HG02763 (cell line): ENCODE data around the gene GRB14.

Experiments
- ATAC-seq: cut with Tn5 transposase; IDR thresholded peaks from one replicate; pipeline ENCODE4 v1.9.1; 2021; ENCODE audit warnings: mild to moderate bottlenecking, moderate library complexity; ENCODE audit not compliant: unreplicated experiment

Gene GRB14

DNA sequence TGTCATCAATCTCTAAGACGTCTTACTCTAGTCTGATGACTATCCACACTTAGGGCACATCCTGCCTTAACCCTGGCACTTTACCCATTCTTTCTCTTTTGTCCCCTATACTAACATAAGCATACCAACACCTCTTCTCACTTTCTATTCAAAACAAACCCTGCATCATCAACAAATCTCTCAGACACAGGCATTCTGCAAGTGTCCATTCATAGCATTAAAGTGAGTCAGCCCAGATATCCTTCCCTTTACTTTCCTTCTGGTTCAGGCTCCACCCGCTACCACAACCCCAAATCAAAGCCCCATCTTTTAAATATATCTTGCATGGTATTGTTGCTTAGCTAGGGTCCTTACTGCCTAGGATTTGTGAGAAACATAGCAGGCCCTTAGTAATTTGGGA, 3.8 kb downstream of the GRB14 start:
- ATAC-seq = no peak

DNA sequence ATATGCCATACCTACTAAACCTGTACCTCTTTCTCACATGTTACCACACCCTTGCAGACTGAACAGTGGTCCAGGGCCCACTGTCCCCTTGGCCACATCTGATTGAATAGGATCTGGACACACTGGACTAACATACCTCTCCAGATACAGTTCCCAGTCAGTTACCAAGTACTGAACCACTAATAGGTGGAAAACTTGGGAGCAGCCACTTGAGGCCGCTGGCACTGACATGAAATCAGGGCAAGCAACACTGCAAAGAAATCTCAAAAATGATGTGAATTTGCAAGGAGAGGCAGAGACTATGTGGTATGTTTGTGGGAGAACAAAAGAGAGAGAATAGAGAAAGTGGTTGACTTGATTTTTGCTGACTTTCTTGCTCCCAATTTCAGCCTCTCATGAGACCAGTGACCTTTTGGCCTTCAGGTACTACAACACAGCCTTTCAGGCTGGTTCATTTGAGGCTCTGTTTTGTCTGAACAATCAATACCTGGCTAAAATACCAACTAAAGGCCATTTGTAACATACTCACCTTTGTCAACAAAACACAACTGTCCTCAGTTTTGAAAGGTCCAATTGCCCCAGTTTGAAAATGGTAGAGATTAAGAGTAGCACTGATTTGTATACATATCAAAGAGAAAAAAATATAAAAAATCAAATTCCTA, 7.8 kb downstream of the GRB14 start:
- ATAC-seq = no peak

DNA sequence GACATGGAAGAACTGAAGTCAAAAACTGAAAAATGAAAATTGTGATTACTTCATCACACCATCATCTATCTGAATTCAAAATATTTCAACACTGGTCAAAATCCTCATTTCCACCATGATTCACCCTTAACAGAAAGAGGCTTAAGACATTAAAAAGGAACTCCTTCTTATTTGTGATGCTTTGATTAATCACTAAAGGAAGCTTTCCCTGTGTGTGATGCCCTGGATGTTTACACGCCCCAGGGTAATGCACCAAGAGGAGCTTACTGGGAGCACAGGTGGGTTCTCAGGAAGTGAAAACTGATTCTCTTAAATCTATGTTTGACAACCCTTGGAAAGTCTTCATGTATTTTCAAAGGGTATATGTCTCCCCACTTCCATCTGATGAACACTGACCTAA, 11.5 kb downstream of the GRB14 start:
- no peak for ATAC-seq

DNA sequence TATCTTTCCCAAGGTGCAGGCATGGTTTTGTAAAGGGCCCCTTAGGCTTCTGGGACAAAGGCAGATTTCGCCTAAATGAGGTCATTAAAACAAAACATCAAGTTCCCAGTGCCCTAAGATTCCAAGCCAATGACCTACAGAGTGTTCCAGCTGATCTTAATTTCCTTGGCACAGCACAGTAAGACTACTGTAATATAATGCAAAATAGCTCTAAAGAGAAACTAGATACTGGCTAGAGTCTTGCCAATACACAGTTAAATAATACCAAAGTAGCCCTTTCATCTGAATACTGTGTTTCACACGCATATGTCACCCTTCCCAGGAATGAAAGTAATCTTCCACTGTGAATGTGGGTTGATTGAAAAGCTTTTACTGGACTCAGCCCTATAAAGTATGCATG, 14.7 kb downstream of the GRB14 start:
- no peak for ATAC-seq

DNA sequence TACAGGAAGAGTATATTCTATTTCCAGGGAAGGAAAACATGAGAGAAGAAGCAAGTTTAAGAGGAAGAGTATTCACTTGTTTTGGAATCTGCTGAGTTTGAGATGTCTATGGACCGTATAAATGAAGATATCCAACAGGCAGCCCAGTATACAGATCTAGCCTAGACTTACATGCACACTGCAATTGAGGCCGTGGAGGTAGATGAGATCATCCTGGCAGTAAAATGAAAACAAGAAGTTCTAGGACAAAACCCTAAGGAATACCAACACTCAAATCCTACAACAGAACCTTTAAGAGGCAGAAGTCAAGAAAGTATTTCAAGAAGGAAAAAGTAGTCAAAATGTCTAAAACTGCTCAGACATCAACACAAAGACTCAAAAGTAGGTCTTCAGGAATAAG, 16.0 kb downstream of the GRB14 start:
- ATAC-seq = no peak

GRCh38 chr2:164600763-164601162, 20.5 kb downstream of the GRB14 start:
- ATAC-seq = no peak

DNA sequence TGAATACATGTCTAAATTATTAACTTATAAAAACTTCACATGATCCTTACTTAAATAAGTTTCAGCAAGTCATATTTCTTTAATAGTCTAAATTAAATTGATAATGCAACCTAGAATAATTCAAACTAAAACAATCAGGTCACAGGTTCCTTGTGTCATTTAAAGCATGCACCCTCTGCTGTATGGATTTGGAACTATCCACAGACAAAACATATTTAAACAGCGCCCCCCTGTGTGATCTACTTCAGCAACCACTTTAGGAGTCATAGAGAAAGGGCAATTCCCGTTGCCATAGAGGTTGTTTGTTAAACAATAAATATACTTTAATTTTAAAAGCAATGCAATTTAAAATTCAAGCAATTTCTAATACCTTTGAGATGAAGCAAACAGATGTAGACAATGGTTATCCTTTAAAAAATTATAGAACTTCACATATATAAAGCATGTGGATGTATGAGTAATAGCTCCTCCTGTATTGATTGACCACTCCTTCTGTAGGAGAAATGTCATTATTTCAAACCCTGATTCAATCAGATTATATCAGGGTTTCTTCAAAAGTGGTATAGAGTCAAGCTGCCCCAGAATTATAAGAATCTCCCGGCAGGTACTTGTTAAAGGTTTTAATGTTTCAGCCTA, 21.2 kb downstream of the GRB14 start:
- ATAC-seq = peak; percentile 95

- no peak for ATAC-seq
Observed at GRCh38 chr2:164597983-164598382, 23.3 kb downstream of the GRB14 start.

DNA sequence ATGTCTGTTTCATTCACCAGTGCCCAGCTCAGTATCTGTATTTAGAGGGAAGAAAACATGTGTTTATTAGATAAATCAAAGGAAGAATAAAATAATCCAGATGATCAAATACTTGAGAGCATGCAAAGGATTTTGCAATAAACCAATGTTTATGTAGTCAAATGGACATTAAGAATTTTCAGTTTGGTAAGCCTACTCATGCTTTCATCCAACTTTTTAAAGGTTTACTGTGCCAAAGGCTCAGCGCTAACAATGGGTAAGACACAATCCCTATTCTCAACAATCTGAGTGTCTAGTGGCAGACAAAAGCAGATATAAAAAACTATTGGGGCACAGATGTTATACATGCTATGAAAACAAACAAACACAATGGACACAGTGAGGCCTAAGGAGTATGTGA, 26.3 kb downstream of the GRB14 start:
- no peak for ATAC-seq

DNA sequence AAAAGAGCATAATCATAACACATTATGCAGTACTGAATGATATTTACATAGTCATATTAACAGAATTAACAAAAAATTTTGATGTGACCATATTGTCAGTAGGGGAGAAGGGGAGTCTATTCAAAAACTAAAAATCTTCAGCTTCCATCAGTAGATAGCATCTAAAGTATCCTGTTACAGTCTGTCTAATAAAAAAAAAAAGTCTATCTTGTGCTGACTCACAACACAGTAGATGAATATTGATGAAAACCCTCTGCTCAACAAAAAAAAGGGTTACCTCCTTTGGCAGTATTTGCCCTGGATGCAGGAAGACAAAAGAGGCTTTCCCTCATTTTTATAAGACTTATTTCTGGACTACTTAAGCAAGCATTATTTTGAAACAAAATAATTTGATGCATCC, 27.3 kb downstream of the GRB14 start:
- ATAC-seq = no peak

DNA sequence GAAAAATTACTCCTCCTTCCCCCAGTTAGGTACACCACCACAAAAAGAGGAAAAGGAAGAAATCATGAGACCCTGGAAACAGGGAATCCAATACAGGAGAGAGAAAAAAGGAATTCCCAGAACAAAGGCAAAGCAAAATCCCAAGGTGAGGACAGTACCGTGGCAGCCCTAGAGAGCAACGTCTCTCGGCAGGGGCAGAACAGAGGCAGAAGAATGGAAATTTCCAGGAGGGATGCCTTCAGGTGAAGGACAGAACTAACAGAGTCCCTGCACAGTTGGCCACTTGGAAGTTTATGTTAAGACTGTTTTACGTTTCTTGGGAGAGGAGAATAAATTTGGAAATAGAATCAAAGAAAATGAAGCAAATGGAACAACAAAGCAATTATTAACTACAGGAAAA, 27.7 kb downstream of the GRB14 start:
- no peak for ATAC-seq

DNA sequence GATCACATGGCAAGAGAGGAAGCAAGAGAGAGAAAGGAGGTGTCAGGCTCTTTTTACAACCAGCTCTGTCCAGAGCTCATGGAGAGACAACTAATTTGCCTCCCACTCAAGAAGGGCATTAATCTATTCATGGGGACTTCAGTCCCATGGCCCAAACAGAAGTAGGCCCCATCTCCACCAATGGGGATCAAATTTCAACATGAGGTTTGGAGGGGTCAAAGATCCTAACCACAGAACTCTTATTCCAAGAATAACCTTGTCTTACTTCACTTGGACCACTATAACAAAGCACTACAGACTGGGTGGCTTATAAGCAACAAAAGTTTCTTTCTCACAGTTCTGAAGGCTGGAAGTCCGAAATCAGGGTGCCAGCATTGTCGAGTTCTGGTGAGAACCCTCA, 31.8 kb downstream of the GRB14 start:
- no peak for ATAC-seq

GRCh38 chr2:164581050-164581449, 40.2 kb downstream of the GRB14 start:
- no peak for ATAC-seq

- ATAC-seq = no peak
Observed at GRCh38 chr2:164574931-164575330, 46.4 kb downstream of the GRB14 start.

DNA sequence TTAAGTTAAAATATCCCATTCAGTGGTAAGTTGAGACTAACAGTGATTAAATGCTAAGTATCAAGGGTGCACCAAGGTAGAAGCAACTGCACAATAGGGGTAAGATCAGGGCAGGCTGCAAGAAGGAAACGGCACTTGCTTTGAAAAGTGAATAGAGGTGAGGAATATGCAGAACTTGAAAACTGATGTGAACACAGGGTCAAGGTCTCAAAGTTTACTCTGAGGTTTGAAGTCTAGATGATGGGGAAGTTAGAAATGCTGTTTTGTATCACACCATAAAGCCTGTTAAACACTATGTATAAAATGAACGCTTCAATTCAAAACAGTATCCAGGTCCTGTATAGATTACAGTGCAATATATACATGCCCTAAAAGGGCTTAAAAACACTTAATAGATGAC, 50.8 kb downstream of the GRB14 start:
- ATAC-seq = no peak

GRCh38 chr2:164569378-164569777, 51.9 kb downstream of the GRB14 start:
- no peak for ATAC-seq

DNA sequence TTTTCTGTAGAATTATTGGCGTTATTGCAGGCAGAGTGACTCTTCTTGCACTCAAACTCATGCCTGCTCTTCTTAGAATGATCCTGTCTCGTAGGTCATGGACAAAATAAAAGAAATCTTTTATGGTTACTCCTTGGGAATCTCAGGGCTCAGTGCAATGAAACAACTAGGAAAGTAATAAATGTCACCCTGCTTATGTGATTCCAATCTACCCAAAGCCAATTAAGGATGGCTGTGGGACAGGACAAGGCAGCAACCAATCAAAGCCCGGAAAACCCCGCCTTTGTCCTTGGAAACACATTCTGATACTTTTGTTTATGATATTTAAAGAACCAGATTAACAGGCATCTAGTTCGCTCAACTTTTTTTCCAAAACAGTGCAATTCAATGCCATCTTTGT, 53.0 kb downstream of the GRB14 start:
- no peak for ATAC-seq

- no peak for ATAC-seq
Observed at GRCh38 chr2:164567335-164567989, 53.8 kb downstream of the GRB14 start.

GRCh38 chr2:164565359-164565758, 55.9 kb downstream of the GRB14 start:
- ATAC-seq = no peak

DNA sequence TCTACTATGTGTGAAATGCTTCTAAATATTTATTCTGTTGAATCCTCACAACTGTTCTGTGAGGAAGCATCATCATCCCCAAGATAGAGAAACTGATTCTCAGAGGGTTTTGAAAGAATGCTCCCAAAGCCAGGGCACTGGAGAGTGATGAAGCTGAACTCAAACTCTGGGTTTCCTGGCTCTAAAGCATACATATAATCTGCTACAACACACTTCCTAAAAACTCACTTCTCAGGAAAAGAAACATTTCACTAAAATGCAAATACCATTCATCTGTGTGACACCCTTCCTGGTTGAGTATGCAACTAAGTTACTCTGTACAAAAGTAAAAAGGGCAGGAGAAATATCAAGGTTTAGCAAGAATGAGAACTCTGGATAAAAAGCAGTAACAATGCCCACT, 58.6 kb downstream of the GRB14 start:
- no peak for ATAC-seq

DNA sequence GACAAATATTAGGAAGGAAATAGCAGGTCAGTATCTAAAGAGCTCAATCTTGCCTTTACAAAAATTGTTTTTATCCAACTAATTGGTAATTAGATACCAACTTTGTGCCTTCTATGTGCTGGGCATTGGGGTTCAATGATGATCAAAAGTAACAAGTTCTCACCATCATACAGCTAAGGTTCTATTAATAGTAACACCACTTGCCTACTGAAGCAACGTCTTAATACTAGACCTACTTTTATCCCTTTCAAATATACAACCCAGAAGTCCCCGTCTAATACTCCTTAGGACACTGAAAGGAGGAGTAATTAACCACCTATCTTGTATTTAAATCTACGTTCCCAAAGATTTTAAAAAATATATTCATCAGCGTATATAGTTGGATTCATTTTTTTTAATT, 59.3 kb downstream of the GRB14 start:
- ATAC-seq = no peak

DNA sequence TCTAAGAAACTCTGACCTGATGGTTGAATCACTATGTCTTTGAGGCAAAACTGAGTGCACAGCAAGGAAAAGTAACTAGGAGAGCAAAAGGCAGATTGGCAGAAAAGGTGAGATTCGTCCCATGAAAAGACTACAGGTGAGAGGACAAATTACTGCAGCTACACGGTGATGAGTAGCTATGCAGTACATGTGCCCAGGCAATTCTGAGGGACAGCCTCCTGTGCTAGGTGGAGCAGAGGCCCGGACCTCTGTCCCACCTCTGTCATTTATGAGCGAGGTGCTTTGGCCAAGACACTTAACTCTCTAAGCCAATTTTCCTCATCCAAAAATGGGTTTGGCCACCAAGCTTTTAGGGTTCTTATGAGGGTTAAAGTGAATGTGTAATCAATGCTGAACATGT, 59.9 kb downstream of the GRB14 start:
- no peak for ATAC-seq

DNA sequence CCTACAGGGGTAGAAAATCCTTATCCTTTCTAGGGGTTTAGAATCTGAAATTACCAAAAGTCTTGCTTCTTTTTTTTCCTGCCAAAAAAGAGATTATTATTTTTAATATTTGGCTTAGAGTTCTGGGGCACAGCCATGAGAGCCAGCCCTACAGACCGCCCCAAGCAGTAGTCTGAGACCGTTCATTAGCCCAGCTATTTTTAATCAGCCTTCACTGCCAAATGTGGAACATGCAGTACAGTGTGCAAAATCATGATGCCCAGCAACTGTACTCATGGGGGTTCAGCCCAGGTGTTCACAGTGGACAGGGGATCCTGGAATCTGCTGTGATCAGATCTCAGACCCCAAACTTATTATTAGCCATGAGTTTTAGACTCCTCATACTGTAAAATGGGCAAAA, 60.4 kb downstream of the GRB14 start:
- ATAC-seq = no peak
